K562 (cell line): Measurements from ENCODE around the gene ANKRD13D. TPM values are rescaled to one million over a fixed set of nuclear protein-coding genes. Genes with fewer than 3 reads are reported as not detected.

Experiments
- ATAC-seq: fragments of 200-7000 bp; cut with Tn5 transposase; 3 replicates; pipeline ENCODE4 v1.9.1; 2020; ENCODE audit warnings: moderate library complexity
- BruUV-seq: library from RNA; stranded (reverse); fragments of 400-500 nt; replicated peaks from 2 replicates; lab custom pipeline; 2021; lab: Mats Ljungman, UMichigan
- CTCF ChIA-PET: fragments of 300-600 bp; formaldehyde crosslinking; extraction: SDS; loops from one replicate; lab custom pipeline; 2021; ENCODE audit warnings: low intra/inter-chr PET ratio; lab: Yijun Ruan, JAX
- POLR2A ChIA-PET: fragments of 300-600, 350-650 bp; sonication (Branson Sonifier 250); formaldehyde crosslinking; extraction: SDS; loops from one replicate; lab custom pipeline; 2021; ENCODE audit warnings: antibody characterized with exemption, inconsistent platforms; lab: Yijun Ruan, JAX
- DNase-seq, 4 experiments: peaks; one replicate each; pipeline versions ENCODE4 v3.0.0 to v3.0.0-alpha.2; 2011 to 2018; ENCODE audit warnings: low spot score in 3 of 4, mixed read lengths in 3 of 4; ENCODE audit errors: extremely low read depth in 1 of 4
- FAIRE-seq: peaks from 2 replicates; lab custom pipeline; 2011; peaks lifted over from hg19 to GRCh38; lab: Jason Lieb, UNC
- H2AFZ ChIP-seq: 2 replicates; pipeline ENCODE4 v1.6.0; 2011; ENCODE audit warnings: low read depth, low read length, control low read depth, inconsistent platforms
- H3K27ac ChIP-seq: fragments of 200-600 bp; 3 replicates; pipeline ENCODE4 v1.8.0; 2011; ENCODE audit warnings: low read depth, mild to moderate bottlenecking, control low read depth, inconsistent platforms, low read length, moderate library complexity, mixed read lengths; ENCODE audit errors: extremely low read depth
- H3K27me3 ChIP-seq, 2 experiments: fragments of 300-600 bp in 1 of 2; 2 replicates in 1 of 2; 3 replicates in 1 of 2; pipeline versions ENCODE4 v1.6.0 to v1.8.0; 2011; ENCODE audit warnings: inconsistent platforms in 2 of 2, low read length in 2 of 2, mild to moderate bottlenecking in 1 of 2, mixed read lengths in 1 of 2, moderate library complexity in 1 of 2; ENCODE audit not compliant: control insufficient read depth in 2 of 2, insufficient read depth in 2 of 2
- H3K36me3 ChIP-seq: fragments of 300-600 bp; 3 replicates; pipeline ENCODE4 v1.8.0; 2011; ENCODE audit warnings: mild to moderate bottlenecking, low read length, inconsistent platforms; ENCODE audit not compliant: control insufficient read depth, insufficient read depth
- H3K4me1 ChIP-seq, 2 experiments: fragments of 200-600 bp in 1 of 2; replicated peaks in 1 of 2; 2 replicates in 1 of 2; 3 replicates in 1 of 2; pipeline versions ENCODE4 v1.5.1 to v1.8.0; 2011; ENCODE audit warnings: inconsistent platforms in 2 of 2, low read length in 2 of 2, mild to moderate bottlenecking in 1 of 2, mixed read lengths in 1 of 2, moderate library complexity in 1 of 2; ENCODE audit not compliant: control insufficient read depth in 2 of 2, insufficient read depth in 2 of 2
- H3K4me2 ChIP-seq: 2 replicates; pipeline ENCODE4 v1.6.1; 2011; ENCODE audit warnings: low read length, control low read depth, inconsistent platforms, mixed read lengths; ENCODE audit not compliant: insufficient read depth
- H3K4me3 ChIP-seq: fragments of 200-600 bp; sonication (generic), shearing (Covaris generic); 2 replicates; pipeline ENCODE4 v1.5.1; 2016; ENCODE audit warnings: control low read depth, inconsistent platforms
- H3K79me2 ChIP-seq: fragments of 200-600 bp; 3 replicates; pipeline ENCODE4 v1.8.0; 2011; ENCODE audit warnings: low read length, inconsistent platforms; ENCODE audit not compliant: control insufficient read depth, insufficient read depth
- H3K9ac ChIP-seq, 2 experiments: 2 replicates each; pipeline versions ENCODE4 v1.6.0 to v1.6.1; 2011; ENCODE audit warnings: low read depth in 2 of 2, low read length in 2 of 2, control low read depth in 1 of 2, inconsistent platforms in 1 of 2, mild to moderate bottlenecking in 1 of 2, mixed read lengths in 1 of 2; ENCODE audit not compliant: insufficient read depth in 1 of 2
- H3K9me1 ChIP-seq: one replicate; pipeline ENCODE4 v1.6.0; 2011; ENCODE audit warnings: inconsistent platforms, mild to moderate bottlenecking, low read length, moderate library complexity; ENCODE audit not compliant: control insufficient read depth, insufficient read depth
- H3K9me3 ChIP-seq: replicated peaks from 2 replicates; pipeline ENCODE4 v1.5.1; 2011; ENCODE audit warnings: low read depth, low read length, inconsistent platforms; ENCODE audit not compliant: control insufficient read depth, insufficient read depth
- H4K20me1 ChIP-seq: replicated peaks from 2 replicates; pipeline ENCODE4 v1.6.1; 2011; ENCODE audit warnings: low read length, inconsistent platforms, mixed read lengths; ENCODE audit not compliant: control insufficient read depth, insufficient read depth
- BHLHE40 ChIP-seq: IDR thresholded peaks from 2 replicates; pipeline ENCODE4 v1.6.1; 2011; ENCODE audit warnings: low read length, improper control_type of control experiment
- DMBX1 ChIP-seq: fragments of 250-450 bp; sonication (Bioruptor Pico); IDR thresholded peaks from 2 replicates; pipeline ENCODE4 v1.8.0; 2022; ENCODE audit warnings: inconsistent platforms, mild to moderate bottlenecking, moderate library complexity, borderline replicate concordance
- FOXM1 ChIP-seq, 2 experiments: fragments of 450-650 bp in 1 of 2; sonication (generic) in 1 of 2; formaldehyde crosslinking in 1 of 2; IDR thresholded peaks; 2 replicates each; pipeline versions ENCODE4 v1.6.1 to v1.9.0; 2017 to 2022; ENCODE audit warnings: low read depth in 2 of 2, mild to moderate bottlenecking in 2 of 2, missing genetic modification reagents in 1 of 2, moderate library complexity in 1 of 2
- MTA1 ChIP-seq: fragments of 450-650 bp; IDR thresholded peaks from 2 replicates; pipeline ENCODE4 v1.6.1; 2017; ENCODE audit warnings: borderline replicate concordance
- OTX1 ChIP-seq: fragments of 450-650 bp; formaldehyde crosslinking; IDR thresholded peaks from 2 replicates; pipeline ENCODE4 v1.4.0; 2022; ENCODE audit warnings: mild to moderate bottlenecking
- PRPF4 ChIP-seq: fragments of 200-400 bp; formaldehyde crosslinking; IDR thresholded peaks from one replicate; pipeline ENCODE4 v1.6.1; 2017; ENCODE audit warnings: low read length, low read depth, mild to moderate bottlenecking; ENCODE audit not compliant: insufficient read depth, poor library complexity, severe bottlenecking
- RAD51 ChIP-seq: fragments of 450-650 bp; IDR thresholded peaks from 2 replicates; pipeline ENCODE4 v1.7.1; 2016; ENCODE audit warnings: low read depth, mild to moderate bottlenecking, borderline replicate concordance
- SAFB2 ChIP-seq: fragments of 200-400 bp; formaldehyde crosslinking; IDR thresholded peaks from 2 replicates; pipeline ENCODE4 v1.6.1; 2018; ENCODE audit warnings: borderline replicate concordance, low read length, low read depth, moderate library complexity; ENCODE audit not compliant: severe bottlenecking
- SMAD1 ChIP-seq: fragments of 150-350 bp; IDR thresholded peaks from 2 replicates; pipeline ENCODE4 v1.6.1; 2014; ENCODE audit warnings: low read length, low read depth; ENCODE audit not compliant: partially characterized antibody
- ZNF197 ChIP-seq: fragments of 200-800 bp; sonication (Bioruptor generic); IDR thresholded peaks from 2 replicates; pipeline ENCODE4 v1.6.1; 2016; ENCODE audit warnings: low read depth, missing genetic modification characterization, missing compliant biosample characterization
- WGBS: fragments of 100-300 bp; shearing (Covaris generic); methylation state at CpG from one replicate; pipeline ENCODE4 v1.1.6; 2016; ENCODE audit warnings: low coverage, mixed read lengths; ENCODE audit not compliant: insufficient coverage; ENCODE audit errors: missing lambda C conversion rate; 5-methylcytosine and 5-hydroxymethylcytosine counted together
- in situ Hi-C: fragments of 300-500 bp; cut with MboI; formaldehyde crosslinking; loops from 4 replicates; pipeline ENCODE4 v1.15.0; 2018; ENCODE audit warnings: inconsistent platforms, mixed read lengths
- intact Hi-C: fragments of 100-400 bp; cut with micrococcal nuclease; formaldehyde crosslinking; loops from 2 replicates; pipeline ENCODE4 v1.14.2; 2022
- polyA plus RNA-seq, 8 experiments: library from polyadenylated mRNA; depleted of rRNA in 4 of 8; stranded (reverse) in 5 of 8; unstranded in 3 of 8; fragments of >200 nt; fragmentation: Nextera tagmentation in 2 of 8; fragmentation: Illumina TruSeq in 1 of 8; extraction: Ambion mirVana in 2 of 8; extraction: Trizol in 1 of 8; gene quantifications; 2 replicates each; pipeline versions ENCODE4 v1.2.1 to v1.2.3, GENCODE V29; 2011 to 2014; ENCODE audit warnings: inconsistent platforms in 1 of 8, missing spikeins in 1 of 8
- total RNA-seq, 7 experiments: library from RNA; depleted of rRNA in 6 of 7; stranded (reverse); fragments of >200 nt in 6 of 7; fragmentation: Illumina TruSeq in 2 of 7; extraction: Trizol in 2 of 7; gene quantifications; 2 replicates each; pipeline versions ENCODE4 v1.2.1 to v1.2.3, GENCODE V29; 2011 to 2021; ENCODE audit warnings: low replicate concordance in 1 of 7
- TF ChIP-seq, protein P1 (sequence below): fragments of 450-650 bp; formaldehyde crosslinking; IDR thresholded peaks from 2 replicates; pipeline ENCODE4 v1.4.0; 2020; ENCODE audit warnings: mild to moderate bottlenecking
- TF ChIP-seq, protein P2 (sequence below), 2 experiments: IDR thresholded peaks; 2 replicates each; pipeline ENCODE4 v1.6.1; 2011; ENCODE audit warnings: borderline replicate concordance in 1 of 2, control low read depth in 1 of 2, low read depth in 1 of 2, low read length in 1 of 2, mild to moderate bottlenecking in 1 of 2, mixed read lengths in 1 of 2, moderate library complexity in 1 of 2; ENCODE audit not compliant: insufficient read depth in 1 of 2, insufficient read length in 1 of 2, poor library complexity in 1 of 2, severe bottlenecking in 1 of 2; ENCODE audit errors: extremely low read depth in 1 of 2
- TF ChIP-seq, protein P3 (sequence below): fragments of 450-650 bp; formaldehyde crosslinking; IDR thresholded peaks from 2 replicates; pipeline ENCODE4 v1.4.0; 2020; ENCODE audit warnings: mild to moderate bottlenecking, mixed read lengths
- TF ChIP-seq, protein P4 (sequence below): sonication (generic); formaldehyde crosslinking; IDR thresholded peaks from 2 replicates; pipeline ENCODE4 v1.5.0; 2020; ENCODE audit warnings: missing genetic modification reagents

Gene ANKRD13D
- total and polyA plus RNA-seq, 9 of the 15 experiments (the other 6 are each of a cell fraction or from before 2014, with no cell fraction given): 0.94 to 40.9 (median 22.4) TPM

DNA sequence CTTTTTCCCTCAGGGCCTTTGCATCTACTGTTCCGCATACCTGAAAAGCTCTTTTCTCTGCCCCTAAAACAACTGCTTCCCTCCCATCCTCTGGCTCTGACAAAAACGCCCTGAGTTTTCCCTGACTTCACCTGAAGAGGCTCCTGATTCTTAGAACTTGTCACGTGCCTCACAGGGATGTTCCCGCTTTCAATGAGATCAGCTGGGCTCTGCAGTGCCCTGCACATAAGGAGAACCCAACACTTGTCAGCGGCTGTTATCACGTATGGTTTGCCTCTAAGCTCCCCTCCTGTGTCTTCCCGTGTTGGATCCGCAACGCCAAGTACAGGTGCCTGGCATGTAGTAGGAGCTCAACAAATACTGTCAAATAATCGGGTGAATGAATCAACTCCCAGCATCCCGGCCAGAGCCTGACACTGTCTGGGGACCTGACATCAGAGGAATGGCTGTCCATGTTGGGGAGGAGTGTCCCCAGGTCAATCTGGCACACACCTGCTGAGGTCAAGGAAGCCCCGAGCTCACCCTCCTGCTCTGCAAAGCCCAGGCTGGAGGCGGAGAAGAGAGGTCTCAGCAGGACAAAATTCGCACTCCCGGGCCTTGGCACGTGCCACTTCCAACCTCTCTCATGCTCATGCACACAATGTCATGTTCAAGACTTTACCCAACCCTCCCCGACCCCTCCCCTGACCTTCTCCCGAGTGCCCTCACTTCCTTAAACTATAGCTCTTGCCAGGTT lies 27.0 kb upstream of the ANKRD13D start:
- DNase-seq (no peak), ATAC-seq (no peak), FAIRE-seq (no peak)
- H4K20me1 ChIP-seq: no peaks in the 10 kb centered on the region
- intact Hi-C loops: loop anchor here (1.0 to 5.0 kb wide), 3 partner anchors 55 to 180 kb away; no protein-coding TSS in a partner anchor
- peaks cover 20 to 38% of the 10 kb centered on the region in 2 experiments for H3K4me1 ChIP-seq
- BruUV-seq: no TSS peak
- ChIA-PET CTCF (interaction anchor here (0.7 to 1.7 kb wide), 3 partner anchors 27 to 120 kb away, joined by 3 to 7 read pairs (median 4); no protein-coding TSS in a partner anchor), POLR2A (interaction anchor here (0.6 to 1.8 kb wide), 15 partner anchors 9 to 1039 kb away, joined by 3 to 9 read pairs (median 3); no protein-coding TSS in a partner anchor)
- peak overlapping the region in 1 of 2 experiments; percentile 76; a peak in 1 of 4 replicates for H3K9ac ChIP-seq
- WGBS: 47% methylated on average over 16 of the region's 18 CpGs
- H2AFZ ChIP-seq: peak overlapping the region; percentile 96
- no peak overlapping the region for H3K4me3 ChIP-seq
- H3K4me2 ChIP-seq: peak overlapping the region; percentile 73; the same call in 1 of the 2 replicates
- TF ChIP-seq ZNF197 (CRISPR knock-in tag): 0 out of 2 replicates have a peak, but pooled peaks have one; percentile 12
- TF ChIP-seq MTA1: no peak
- no peak for TF ChIP-seq FOXM1 (IDR thresholded peaks at IDR 0.05; ENCODE audit: low read depth)
- no peak for TF ChIP-seq FOXM1 (CRISPR knock-in tag; IDR thresholded peaks at IDR 0.05; ENCODE audit: low read depth)
- no peak for TF ChIP-seq SAFB2
- TF ChIP-seq OTX1 (CRISPR knock-in tag): no peak
- 0 out of 2 replicates have a peak, but pooled peaks have one; percentile 19 for TF ChIP-seq RAD51
- no peak for TF ChIP-seq PRPF4
- TF ChIP-seq DMBX1 (CRISPR knock-in tag): no peak
- peak; percentile 17 for TF ChIP-seq SMAD1
- TF ChIP-seq, protein P1, sequence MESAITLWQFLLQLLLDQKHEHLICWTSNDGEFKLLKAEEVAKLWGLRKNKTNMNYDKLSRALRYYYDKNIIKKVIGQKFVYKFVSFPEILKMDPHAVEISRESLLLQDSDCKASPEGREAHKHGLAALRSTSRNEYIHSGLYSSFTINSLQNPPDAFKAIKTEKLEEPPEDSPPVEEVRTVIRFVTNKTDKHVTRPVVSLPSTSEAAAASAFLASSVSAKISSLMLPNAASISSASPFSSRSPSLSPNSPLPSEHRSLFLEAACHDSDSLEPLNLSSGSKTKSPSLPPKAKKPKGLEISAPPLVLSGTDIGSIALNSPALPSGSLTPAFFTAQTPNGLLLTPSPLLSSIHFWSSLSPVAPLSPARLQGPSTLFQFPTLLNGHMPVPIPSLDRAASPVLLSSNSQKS (CRISPR knock-in tag): no peak
- peak; percentile 33; the same call in 1 of the 2 replicates for TF ChIP-seq BHLHE40
- TF ChIP-seq, protein P2, sequence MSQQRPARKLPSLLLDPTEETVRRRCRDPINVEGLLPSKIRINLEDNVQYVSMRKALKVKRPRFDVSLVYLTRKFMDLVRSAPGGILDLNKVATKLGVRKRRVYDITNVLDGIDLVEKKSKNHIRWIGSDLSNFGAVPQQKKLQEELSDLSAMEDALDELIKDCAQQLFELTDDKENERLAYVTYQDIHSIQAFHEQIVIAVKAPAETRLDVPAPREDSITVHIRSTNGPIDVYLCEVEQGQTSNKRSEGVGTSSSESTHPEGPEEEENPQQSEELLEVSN (IDR thresholded peaks at IDR 0.05; ENCODE audit: borderline replicate concordance in 1 of 2, extremely low read depth in 1 of 2, insufficient read depth in 1 of 2, insufficient read length in 1 of 2, low read depth in 1 of 2, low read length in 1 of 2, poor library complexity in 1 of 2, severe bottlenecking in 1 of 2): peak in 1 of 2 experiments; percentile 59
- TF ChIP-seq, protein P3, sequence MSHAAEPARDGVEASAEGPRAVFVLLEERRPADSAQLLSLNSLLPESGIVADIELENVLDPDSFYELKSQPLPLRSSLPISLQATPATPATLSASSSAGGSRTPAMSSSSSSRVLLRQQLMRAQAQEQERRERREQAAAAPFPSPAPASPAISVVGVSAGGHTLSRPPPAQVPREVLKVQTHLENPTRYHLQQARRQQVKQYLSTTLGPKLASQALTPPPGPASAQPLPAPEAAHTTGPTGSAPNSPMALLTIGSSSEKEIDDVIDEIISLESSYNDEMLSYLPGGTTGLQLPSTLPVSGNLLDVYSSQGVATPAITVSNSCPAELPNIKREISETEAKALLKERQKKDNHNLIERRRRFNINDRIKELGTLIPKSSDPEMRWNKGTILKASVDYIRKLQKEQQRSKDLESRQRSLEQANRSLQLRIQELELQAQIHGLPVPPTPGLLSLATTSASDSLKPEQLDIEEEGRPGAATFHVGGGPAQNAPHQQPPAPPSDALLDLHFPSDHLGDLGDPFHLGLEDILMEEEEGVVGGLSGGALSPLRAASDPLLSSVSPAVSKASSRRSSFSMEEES: peak; percentile 42; the same call in 1 of the 2 replicates
- TF ChIP-seq, protein P4, sequence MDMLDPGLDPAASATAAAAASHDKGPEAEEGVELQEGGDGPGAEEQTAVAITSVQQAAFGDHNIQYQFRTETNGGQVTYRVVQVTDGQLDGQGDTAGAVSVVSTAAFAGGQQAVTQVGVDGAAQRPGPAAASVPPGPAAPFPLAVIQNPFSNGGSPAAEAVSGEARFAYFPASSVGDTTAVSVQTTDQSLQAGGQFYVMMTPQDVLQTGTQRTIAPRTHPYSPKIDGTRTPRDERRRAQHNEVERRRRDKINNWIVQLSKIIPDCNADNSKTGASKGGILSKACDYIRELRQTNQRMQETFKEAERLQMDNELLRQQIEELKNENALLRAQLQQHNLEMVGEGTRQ (CRISPR knock-in tag): peak; percentile 28
- peak overlapping the region; percentile 70; the same call in 1 of the 3 replicates for H3K27ac ChIP-seq
- no peaks in the 10 kb centered on the region for H3K9me1 ChIP-seq
- in situ Hi-C loops: loop anchor here (5.0 kb wide), 1 partner anchor 120 kb away; no protein-coding TSS in a partner anchor
- peaks cover 9% of the 10 kb centered on the region for H3K79me2 ChIP-seq
- peaks cover 2% of the 10 kb centered on the region; the same call in 1 of the 3 replicates for H3K36me3 ChIP-seq
- no peaks in the 10 kb centered on the region for H3K27me3 ChIP-seq
- no peaks in the 10 kb centered on the region for H3K9me3 ChIP-seq
